SH-SY5Y (cell line): ENCODE measurements around the gene EFCAB6.

Experiments
- GATA2 ChIP-seq: IDR thresholded peaks from 2 replicates; pipeline ENCODE4 v1.6.1; 2011; ENCODE audit warnings: mild to moderate bottlenecking, low read depth, low read length
- GATA3 ChIP-seq: IDR thresholded peaks from 2 replicates; pipeline ENCODE4 v1.6.1; 2011; ENCODE audit warnings: low read depth, mild to moderate bottlenecking, low read length, moderate library complexity

DNA sequence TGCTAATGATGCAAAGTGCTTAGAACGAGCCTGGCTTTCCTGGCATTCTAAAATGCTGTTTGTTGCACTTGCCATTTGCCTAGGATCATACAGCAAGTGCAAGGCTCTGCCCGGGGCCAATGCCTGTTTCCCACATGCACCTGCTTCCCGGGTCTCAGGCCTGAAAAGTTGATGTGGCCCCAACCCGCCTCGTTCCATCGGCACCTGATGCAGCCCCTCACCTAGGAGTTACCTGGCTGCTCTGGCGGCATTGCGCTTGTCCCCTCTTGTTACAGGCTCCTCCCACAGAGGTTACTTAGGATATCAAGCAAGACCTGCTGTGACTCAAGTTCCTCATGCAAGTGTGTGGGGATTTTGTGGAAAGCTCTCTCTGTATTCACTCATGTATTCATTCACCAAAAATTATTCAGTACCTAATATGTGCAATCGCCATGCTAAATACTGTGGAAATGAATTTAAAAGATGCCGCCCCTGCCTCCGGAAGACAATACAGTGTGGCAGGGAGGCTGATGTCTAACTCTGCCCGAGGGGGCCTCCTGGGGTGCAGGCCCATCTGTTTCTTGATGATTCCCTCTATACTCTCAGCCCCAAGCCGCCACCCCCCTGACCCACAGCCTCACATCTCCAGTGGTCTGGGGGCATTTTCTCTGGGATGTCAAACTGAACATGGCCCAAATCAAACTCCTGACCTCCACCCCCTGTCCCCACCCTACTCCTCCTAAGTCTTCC lies 184.5 kb downstream of the EFCAB6 start:
- TF ChIP-seq GATA3: no peak
- no peak for TF ChIP-seq GATA2
